CD4-positive, alpha-beta T cell (primary cell): ENCODE measurements around the gene OIT3. TPM values are rescaled to one million over a fixed set of nuclear protein-coding genes. Genes with fewer than 3 reads are reported as not detected.

Source experiments
- ATAC-seq: fragments of 200-7000 bp; cut with Tn5 transposase; one replicate; pipeline ENCODE4 v1.10.0; 2022; ENCODE audit warnings: mild to moderate bottlenecking; ENCODE audit not compliant: poor library complexity
- CTCF ChIA-PET: fragments of 350-600 bp; sonication (Branson Sonifier 250); formaldehyde crosslinking; loops from one replicate; lab custom pipeline; 2021; ENCODE audit warnings: antibody characterized with exemption, inconsistent platforms; lab: Charles Lee
- POLR2A ChIA-PET: fragments of 350-600 bp; sonication (Branson Sonifier 250); formaldehyde crosslinking; loops from one replicate; lab custom pipeline; 2021; ENCODE audit warnings: antibody characterized with exemption, inconsistent platforms; lab: Charles Lee
- DNase-seq, 14 experiments: peaks; one replicate each; pipeline ENCODE4 v3.0.0-alpha.2; 2013 to 2020; ENCODE audit warnings: mixed read lengths in 2 of 14
- H3K27ac ChIP-seq, 2 donors: one replicate each; pipeline versions ENCODE4 v1.5.1 to v1.7.0; 2013; ENCODE audit warnings: low read length in 2 of 2, low read depth in 1 of 2, mild to moderate bottlenecking in 1 of 2
- H3K27me3 ChIP-seq, 2 experiments: 1 replicate in 1 of 2; 2 replicates in 1 of 2; pipeline versions ENCODE4 v1.6.1 to v1.7.0; 2013; ENCODE audit warnings: low read length in 2 of 2, control low read depth in 1 of 2, mild to moderate bottlenecking in 1 of 2, moderate library complexity in 1 of 2; ENCODE audit not compliant: insufficient read depth in 2 of 2, control insufficient read depth in 1 of 2
- H3K36me3 ChIP-seq: one replicate; pipeline ENCODE4 v1.6.1; 2013; ENCODE audit warnings: low read length, control low read depth; ENCODE audit not compliant: insufficient read depth
- H3K4me1 ChIP-seq: one replicate; pipeline ENCODE4 v1.6.1; 2013; ENCODE audit warnings: low read length, control low read depth; ENCODE audit not compliant: insufficient read depth
- H3K4me3 ChIP-seq: one replicate; pipeline ENCODE4 v1.5.1; 2013; ENCODE audit warnings: mild to moderate bottlenecking, low read length, moderate library complexity
- H3K9me3 ChIP-seq, 2 experiments: 1 replicate in 1 of 2; 2 replicates in 1 of 2; pipeline versions ENCODE4 v1.6.1 to v1.7.0; 2013; ENCODE audit warnings: low read length in 2 of 2, mild to moderate bottlenecking in 2 of 2, control low read depth in 1 of 2, moderate library complexity in 1 of 2; ENCODE audit not compliant: control insufficient read depth in 1 of 2, insufficient read depth in 1 of 2
- H3K27ac Mint-ChIP-seq: one replicate; pipeline ENCODE4 v1.8.0; 2020; ENCODE audit warnings: mixed read lengths
- H3K27me3 Mint-ChIP-seq: one replicate; pipeline ENCODE4 v1.8.0; 2021; ENCODE audit warnings: mixed read lengths
- H3K36me3 Mint-ChIP-seq: one replicate; pipeline ENCODE4 v1.8.0; 2021; ENCODE audit warnings: low read depth, mixed read lengths
- H3K4me1 Mint-ChIP-seq: one replicate; pipeline ENCODE4 v1.8.0; 2021; ENCODE audit warnings: low read depth, mixed read lengths
- H3K4me3 Mint-ChIP-seq: one replicate; pipeline ENCODE4 v1.8.0; 2020; ENCODE audit warnings: mild to moderate bottlenecking, mixed read lengths
- H3K9me3 Mint-ChIP-seq: one replicate; pipeline ENCODE4 v1.8.0; 2020; ENCODE audit warnings: mixed read lengths
- intact Hi-C, 2 experiments: fragments of 100-400 bp; cut with DNase I in 1 of 2; cut with micrococcal nuclease in 1 of 2; formaldehyde crosslinking; loops; one replicate each; pipeline versions ENCODE4 v1.15.1 to v1.9.0; 2023 to 2025; cut with DNase I, micrococcal nuclease
- total RNA-seq, 174 experiments: library from RNA in 2 of 174; stranded (reverse) in 2 of 174; gene quantifications; one replicate each; pipeline ENCODE4 v1.2.3 and lab custom pipeline; 2021 to 2026
- TF ChIP-seq, protein P1 (sequence below): fragments of 200-600 bp; IDR thresholded peaks from one replicate; pipeline ENCODE4 v1.8.0; 2022; ENCODE audit warnings: antibody characterized with exemption, mild to moderate bottlenecking

Gene OIT3
- total RNA-seq, 2 experiments from 2014 or later, result not detected

DNA sequence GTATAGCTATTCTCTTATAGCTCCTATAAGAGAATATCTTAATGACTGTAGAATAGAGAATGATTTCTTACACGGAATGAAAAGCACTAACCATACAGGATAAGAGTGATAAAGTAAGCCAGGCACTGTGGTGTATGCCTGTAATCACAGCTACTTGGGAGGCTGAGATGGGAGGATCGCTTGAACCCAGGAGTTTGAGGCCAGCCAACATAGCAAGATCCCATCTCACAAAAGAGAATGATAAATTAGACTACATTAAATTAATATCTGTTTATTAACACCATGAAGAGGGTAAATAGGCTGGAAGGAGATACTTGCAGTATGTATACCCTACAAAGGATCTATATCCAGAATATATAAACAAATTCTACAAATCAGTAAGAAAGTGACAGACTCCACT is 12.2 kb upstream of the OIT3 start:
- Mint-ChIP-seq H3K9me3 (peaks cover 3% of the 10 kb centered on the region), H3K36me3 (peaks cover 53% of the 10 kb centered on the region), H3K4me3 (no peak overlapping the region), H3K27me3 (no peaks in the 10 kb centered on the region), H3K4me1 (no peaks in the 10 kb centered on the region), H3K27ac (no peak overlapping the region)
- H3K27ac ChIP-seq, result no peak overlapping the region
- ChIA-PET POLR2A (no interaction called here), CTCF (no interaction called here)
- DNase-seq (no peak), ATAC-seq (no peak)
- H3K4me1 ChIP-seq, result no peaks in the 10 kb centered on the region
- intact Hi-C loops, result no loop called here
- no peak overlapping the region for H3K4me3 ChIP-seq
- peaks cover 2% of the 10 kb centered on the region for H3K36me3 ChIP-seq
- no peaks in the 10 kb centered on the region for H3K27me3 ChIP-seq
- H3K9me3 ChIP-seq, result no peaks in the 10 kb centered on the region
- TF ChIP-seq, protein P1, sequence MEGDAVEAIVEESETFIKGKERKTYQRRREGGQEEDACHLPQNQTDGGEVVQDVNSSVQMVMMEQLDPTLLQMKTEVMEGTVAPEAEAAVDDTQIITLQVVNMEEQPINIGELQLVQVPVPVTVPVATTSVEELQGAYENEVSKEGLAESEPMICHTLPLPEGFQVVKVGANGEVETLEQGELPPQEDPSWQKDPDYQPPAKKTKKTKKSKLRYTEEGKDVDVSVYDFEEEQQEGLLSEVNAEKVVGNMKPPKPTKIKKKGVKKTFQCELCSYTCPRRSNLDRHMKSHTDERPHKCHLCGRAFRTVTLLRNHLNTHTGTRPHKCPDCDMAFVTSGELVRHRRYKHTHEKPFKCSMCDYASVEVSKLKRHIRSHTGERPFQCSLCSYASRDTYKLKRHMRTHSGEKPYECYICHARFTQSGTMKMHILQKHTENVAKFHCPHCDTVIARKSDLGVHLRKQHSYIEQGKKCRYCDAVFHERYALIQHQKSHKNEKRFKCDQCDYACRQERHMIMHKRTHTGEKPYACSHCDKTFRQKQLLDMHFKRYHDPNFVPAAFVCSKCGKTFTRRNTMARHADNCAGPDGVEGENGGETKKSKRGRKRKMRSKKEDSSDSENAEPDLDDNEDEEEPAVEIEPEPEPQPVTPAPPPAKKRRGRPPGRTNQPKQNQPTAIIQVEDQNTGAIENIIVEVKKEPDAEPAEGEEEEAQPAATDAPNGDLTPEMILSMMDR, result no peak

DNA sequence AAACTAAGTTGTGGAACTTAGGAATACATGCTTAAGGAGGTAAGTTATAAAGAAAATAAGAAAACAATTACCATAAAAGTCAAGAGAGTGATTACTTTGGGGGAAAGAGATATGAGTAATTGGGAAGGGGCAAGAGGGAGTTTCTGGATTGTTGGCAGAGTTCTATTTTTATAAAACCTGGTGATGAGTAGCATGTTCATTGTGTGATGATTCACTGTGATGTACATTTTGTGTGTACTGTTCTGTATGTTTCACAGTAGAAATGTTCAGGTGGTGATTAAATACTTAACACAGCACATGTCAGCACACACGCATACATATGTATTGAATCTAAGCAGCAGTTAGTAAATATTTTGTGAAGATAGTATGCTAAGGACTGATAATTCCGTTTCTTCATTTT is 9.7 kb upstream of the OIT3 start:
- peaks cover 54% of the 10 kb centered on the region for H3K36me3 Mint-ChIP-seq
- ChIA-PET POLR2A (no interaction called here), CTCF (no interaction called here)
- peaks cover 3% of the 10 kb centered on the region for H3K4me1 ChIP-seq
- H3K27ac Mint-ChIP-seq, result no peak overlapping the region
- intact Hi-C loops, result no loop called here
- no peak overlapping the region for H3K4me3 Mint-ChIP-seq
- H3K27ac ChIP-seq, result no peak overlapping the region
- H3K27me3 ChIP-seq, result no peaks in the 10 kb centered on the region
- no peak overlapping the region for H3K4me3 ChIP-seq
- no peak for ATAC-seq
- peaks cover 2% of the 10 kb centered on the region for H3K36me3 ChIP-seq
- no peaks in the 10 kb centered on the region for H3K27me3 Mint-ChIP-seq
- peaks cover 2% of the 10 kb centered on the region for H3K9me3 Mint-ChIP-seq
- no peaks in the 10 kb centered on the region for H3K9me3 ChIP-seq
- TF ChIP-seq, protein P1, result no peak
- peaks cover 14% of the 10 kb centered on the region for H3K4me1 Mint-ChIP-seq
- no peak for DNase-seq

DNA sequence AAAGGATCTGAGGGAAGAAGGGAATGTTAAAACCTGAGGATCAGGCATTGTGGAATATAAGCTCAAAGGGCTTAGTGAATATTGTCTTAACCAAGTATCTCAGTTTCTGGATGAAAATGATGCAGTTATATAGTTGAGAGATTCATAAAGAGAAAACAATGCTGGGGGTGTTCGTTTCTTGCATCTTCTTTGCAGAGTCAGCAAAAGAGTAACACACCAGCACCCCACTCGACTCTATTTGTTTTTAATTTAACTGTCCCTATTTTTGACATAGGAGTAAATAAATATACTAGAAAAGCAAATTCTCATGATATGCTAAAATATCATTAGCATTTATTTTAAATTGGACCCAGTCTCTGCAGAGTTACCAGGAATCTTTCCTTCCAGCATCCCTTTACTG is 7.6 kb upstream of the OIT3 start:
- TF ChIP-seq, protein P1, result no peak
- DNase-seq (no peak), ATAC-seq (no peak)
- ChIA-PET CTCF (no interaction called here), POLR2A (no interaction called here)
- H3K27me3 ChIP-seq, result no peaks in the 10 kb centered on the region
- intact Hi-C loops, result no loop called here
- Mint-ChIP-seq H3K27me3 (no peaks in the 10 kb centered on the region), H3K4me3 (no peak overlapping the region), H3K9me3 (peaks cover 2% of the 10 kb centered on the region), H3K4me1 (peaks cover 14% of the 10 kb centered on the region), H3K27ac (no peak overlapping the region), H3K36me3 (peaks cover 45% of the 10 kb centered on the region)
- H3K9me3 ChIP-seq, result no peaks in the 10 kb centered on the region
- no peak overlapping the region for H3K27ac ChIP-seq
- peaks cover 2% of the 10 kb centered on the region for H3K36me3 ChIP-seq
- peaks cover 3% of the 10 kb centered on the region for H3K4me1 ChIP-seq
- no peak overlapping the region for H3K4me3 ChIP-seq
